SK-N-SH (cell line): ENCODE measurements around the gene SNRPD1. TPM values are rescaled to one million over a fixed set of nuclear protein-coding genes. Genes with fewer than 3 reads are reported as not detected.
"Not testable (repeated sequence)": the region's sequence is repeated elsewhere in the genome, so short reads cannot be mapped to it uniquely, and the experiment has no call there.

Experiments used
- CTCF ChIA-PET: fragments of 300-600, 350-600 bp; formaldehyde crosslinking; extraction: SDS; loops from one replicate; lab custom pipeline; 2021; lab: Yijun Ruan, JAX
- POLR2A ChIA-PET: fragments of 350-600 bp; sonication (Branson Sonifier 250); formaldehyde crosslinking; extraction: SDS; loops from one replicate; lab custom pipeline; 2020; ENCODE audit warnings: antibody characterized with exemption, inconsistent platforms; lab: Yijun Ruan, JAX
- DNase-seq: peaks from one replicate; pipeline ENCODE4 v3.0.0; 2012
- H2AFZ ChIP-seq: fragments of 200-600 bp; sonication (generic); 2 replicates; pipeline ENCODE4 v1.8.1; 2016; ENCODE audit warnings: antibody characterized with exemption, mild to moderate bottlenecking, low read depth
- H3F3A ChIP-seq: fragments of 200-600 bp; sonication (generic); replicated peaks from 2 replicates; pipeline ENCODE3; 2016; ENCODE audit warnings: antibody characterized with exemption, mild to moderate bottlenecking; ENCODE audit not compliant: insufficient read depth
- H3K27ac ChIP-seq, 2 experiments: fragments of 200-500 bp in 1 of 2; fragments of 200-600 bp in 1 of 2; sonication (Bioruptor generic) in 1 of 2; sonication (generic), shearing (Covaris generic) in 1 of 2; 2 replicates each; pipeline versions ENCODE4 v1.5.1 to v1.6.1; 2014 to 2016; ENCODE audit warnings: low read depth in 2 of 2, inconsistent platforms in 1 of 2, low read length in 1 of 2, mild to moderate bottlenecking in 1 of 2, mixed read lengths in 1 of 2
- H3K27me3 ChIP-seq: fragments of 200-600 bp; sonication (generic), shearing (Covaris generic); 2 replicates; pipeline ENCODE4 v1.6.1; 2016; ENCODE audit warnings: mixed run types; ENCODE audit not compliant: insufficient read depth
- H3K36me3 ChIP-seq, 2 experiments: fragments of 200-500 bp in 1 of 2; fragments of 200-600 bp in 1 of 2; sonication (Bioruptor generic) in 1 of 2; sonication (generic) in 1 of 2; replicated peaks in 1 of 2; 2 replicates each; pipeline versions ENCODE3 to v1.5.1; 2014 to 2016; ENCODE audit warnings: low read length in 1 of 2, mild to moderate bottlenecking in 1 of 2; ENCODE audit not compliant: insufficient read depth in 2 of 2, control insufficient read depth in 1 of 2
- H3K4me1 ChIP-seq, 2 experiments: fragments of 200-500 bp in 1 of 2; fragments of 200-600 bp in 1 of 2; sonication (Bioruptor generic) in 1 of 2; sonication (generic), shearing (Covaris generic) in 1 of 2; 2 replicates each; pipeline versions ENCODE4 v1.5.1 to v1.6.1; 2014 to 2016; ENCODE audit warnings: low read depth in 1 of 2, low read length in 1 of 2, mixed run types in 1 of 2; ENCODE audit not compliant: insufficient read depth in 2 of 2, control insufficient read depth in 1 of 2
- H3K4me2 ChIP-seq: fragments of 200-600 bp; sonication (generic), shearing (Covaris generic); 2 replicates; pipeline ENCODE4 v1.6.1; 2017; ENCODE audit warnings: mixed run types
- H3K4me3 ChIP-seq, 2 experiments: fragments of 200-500 bp in 1 of 2; fragments of 200-600 bp in 1 of 2; sonication (Bioruptor generic) in 1 of 2; sonication (generic), shearing (Covaris generic) in 1 of 2; 2 replicates each; pipeline versions ENCODE4 v1.5.1 to v1.8.1; 2014 to 2016; ENCODE audit warnings: low read depth in 2 of 2, inconsistent platforms in 1 of 2, low read length in 1 of 2, mild to moderate bottlenecking in 1 of 2, mixed read lengths in 1 of 2, moderate library complexity in 1 of 2
- H3K79me2 ChIP-seq: fragments of 200-600 bp; sonication (generic); 2 replicates; pipeline ENCODE4 v1.8.1; 2017; ENCODE audit warnings: mild to moderate bottlenecking; ENCODE audit not compliant: insufficient read depth
- H3K9ac ChIP-seq: fragments of 200-600 bp; sonication (generic); 2 replicates; pipeline ENCODE4 v1.6.1; 2017; ENCODE audit warnings: mixed run types
- H3K9me2 ChIP-seq: fragments of 200-600 bp; sonication (generic); 2 replicates; pipeline ENCODE4 v1.6.1; 2017; ENCODE audit warnings: mixed run types
- H3K9me3 ChIP-seq: fragments of 200-600 bp; sonication (generic); 2 replicates; pipeline ENCODE4 v1.6.1; 2017; ENCODE audit warnings: mixed run types, mild to moderate bottlenecking, moderate library complexity
- H4K20me1 ChIP-seq: fragments of 200-600 bp; sonication (generic); 2 replicates; pipeline ENCODE4 v1.6.1; 2017; ENCODE audit warnings: mild to moderate bottlenecking, mixed run types; ENCODE audit not compliant: insufficient read depth
- CHD2 ChIP-seq: fragments of 150-350 bp; IDR thresholded peaks from 2 replicates; pipeline ENCODE4 v1.6.1; 2018; ENCODE audit warnings: low read length; ENCODE audit not compliant: partially characterized antibody
- ELF1 ChIP-seq: IDR thresholded peaks from 2 replicates; pipeline ENCODE4 v1.4.0; 2012
- GABPA ChIP-seq: IDR thresholded peaks from 2 replicates; pipeline ENCODE4 v1.4.0; 2012; ENCODE audit warnings: low read depth, mild to moderate bottlenecking
- GATA2 ChIP-seq: sonication (generic); formaldehyde crosslinking; IDR thresholded peaks from 2 replicates; pipeline ENCODE4 v1.5.0; 2020; ENCODE audit warnings: mild to moderate bottlenecking, missing genetic modification reagents
- JUND ChIP-seq: IDR thresholded peaks from 2 replicates; pipeline ENCODE4 v1.4.0; 2012
- MEF2A ChIP-seq: IDR thresholded peaks from 2 replicates; pipeline ENCODE4 v1.4.0; 2012; ENCODE audit warnings: low read depth, borderline replicate concordance
- MXI1 ChIP-seq: IDR thresholded peaks from 2 replicates; pipeline ENCODE4 v1.6.1; 2012; ENCODE audit warnings: mild to moderate bottlenecking, low read depth, low read length, improper control_type of control experiment
- NRF1 ChIP-seq: IDR thresholded peaks from 2 replicates; pipeline ENCODE4 v1.6.1; 2012; ENCODE audit warnings: low read depth, mild to moderate bottlenecking, low read length
- PBX3 ChIP-seq: IDR thresholded peaks from 2 replicates; pipeline ENCODE4; 2012
- RFX5 ChIP-seq: IDR thresholded peaks from 2 replicates; pipeline ENCODE4 v1.6.1; 2012; ENCODE audit warnings: mild to moderate bottlenecking, improper control_type of control experiment, low read length
- RXRA ChIP-seq: IDR thresholded peaks from 2 replicates; pipeline ENCODE4 v1.4.0; 2012; ENCODE audit warnings: low read depth, mild to moderate bottlenecking, borderline replicate concordance
- SIN3A ChIP-seq: IDR thresholded peaks from 2 replicates; pipeline ENCODE4 v1.6.1; 2012; ENCODE audit warnings: low read depth, mild to moderate bottlenecking, low read length, moderate library complexity, borderline replicate concordance
- TAF1 ChIP-seq: IDR thresholded peaks from 2 replicates; pipeline ENCODE4 v1.6.1; 2012; ENCODE audit warnings: low read depth, mild to moderate bottlenecking, low read length, moderate library complexity, borderline replicate concordance
- YY1 ChIP-seq: IDR thresholded peaks from 2 replicates; pipeline ENCODE4 v1.4.0; 2012; ENCODE audit warnings: low read depth, mild to moderate bottlenecking
- WGBS: methylation state at CpG from one replicate; pipeline ENCODE4 v1.1.6; 2017; ENCODE audit warnings: low lambda C conversion rate; 5-methylcytosine and 5-hydroxymethylcytosine counted together
- polyA plus RNA-seq, 3 experiments: library from polyadenylated mRNA; depleted of rRNA; stranded (reverse); fragments of >200 nt; gene quantifications; 2 replicates each; pipeline ENCODE4 v1.2.3, GENCODE V29; 2012
- TF ChIP-seq, protein P1 (sequence below): IDR thresholded peaks from 2 replicates; pipeline ENCODE4 v1.4.0; 2012; ENCODE audit warnings: low read depth, borderline replicate concordance
- TF ChIP-seq, protein P2 (sequence below): fragments of 150-350 bp; IDR thresholded peaks from 2 replicates; pipeline ENCODE4 v1.6.1; 2017; ENCODE audit warnings: antibody characterized with exemption, low read length, low read depth, borderline replicate concordance

SNRPD1 gene
- polyA plus RNA-seq, 1 of the 3 experiments (the other 2 are of a cell fraction), result 24.6 TPM

- TF ChIP-seq MXI1 (no peak), RXRA (no peak), MEF2A (no peak)
Observed at GRCh38 chr18:21634588-21635199, 22.6 kb downstream of the SNRPD1 start (continued).

- ChIA-PET CTCF (interaction anchor here (1.7 kb wide), 1 partner anchor 37 kb away, joined by 8 read pairs; the partner anchor contains the start of gene ESCO1), POLR2A (no interaction called here)
- no peaks in the 10 kb centered on the region for H3K27me3 ChIP-seq
- WGBS, result 88% methylated on average over 13 of the region's 13 CpGs
- 0 out of 2 replicates have a peak, but pooled peaks cover 3% of the 10 kb centered on the region for H3K79me2 ChIP-seq
- no peak overlapping the region for H3K4me3 ChIP-seq
- peaks cover 3 to 19% of the 10 kb centered on the region in 2 experiments for H3K36me3 ChIP-seq
- no peaks in the 10 kb centered on the region for H3K9me2 ChIP-seq
- H3K4me1 ChIP-seq, result peaks cover 0 to 2% of the 10 kb centered on the region in 2 experiments; a peak in 1 of 4 replicates
- TF ChIP-seq GABPA (no peak), MXI1 (no peak), RFX5 (no peak), RXRA (no peak), TAF1 (no peak), NRF1 (no peak)
- TF ChIP-seq, protein P1, sequence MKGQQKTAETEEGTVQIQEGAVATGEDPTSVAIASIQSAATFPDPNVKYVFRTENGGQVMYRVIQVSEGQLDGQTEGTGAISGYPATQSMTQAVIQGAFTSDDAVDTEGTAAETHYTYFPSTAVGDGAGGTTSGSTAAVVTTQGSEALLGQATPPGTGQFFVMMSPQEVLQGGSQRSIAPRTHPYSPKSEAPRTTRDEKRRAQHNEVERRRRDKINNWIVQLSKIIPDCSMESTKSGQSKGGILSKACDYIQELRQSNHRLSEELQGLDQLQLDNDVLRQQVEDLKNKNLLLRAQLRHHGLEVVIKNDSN, result no peak
- peaks cover 6% of the 10 kb centered on the region for H3F3A ChIP-seq
- no peak overlapping the region for H2AFZ ChIP-seq
- no peak overlapping the region for H3K4me2 ChIP-seq
- H3K9ac ChIP-seq, result no peak overlapping the region
- DNase-seq, result no peak
- H3K9me3 ChIP-seq, result no peaks in the 10 kb centered on the region
- H3K27ac ChIP-seq, result no peak overlapping the region
- H4K20me1 ChIP-seq, result no peaks in the 10 kb centered on the region
Observed at GRCh38 chr18:21636769-21637168, 24.7 kb downstream of the SNRPD1 start.

- Histone ChIP-seq H3K27me3 (no peaks in the 10 kb centered on the region), H4K20me1 (no peaks in the 10 kb centered on the region), H3K4me3 (no peak overlapping the region), H3K4me1 (peaks cover 0 to 2% of the 10 kb centered on the region in 2 experiments; a peak in 1 of 4 replicates), H3K9me2 (no peaks in the 10 kb centered on the region), H3K9ac (no peak overlapping the region), H3K4me2 (no peak overlapping the region), H3K79me2 (no peaks in the 10 kb centered on the region), H3K9me3 (no peaks in the 10 kb centered on the region), H2AFZ (no peak overlapping the region), H3K27ac (no peak overlapping the region), H3F3A (peaks cover 6% of the 10 kb centered on the region), H3K36me3 (peaks cover 0 to 3% of the 10 kb centered on the region in 2 experiments)
- ChIA-PET CTCF (no interaction called here), POLR2A (no interaction called here)
- TF ChIP-seq ELF1, result no peak
- no peak for TF ChIP-seq GATA2
- TF ChIP-seq CHD2, result no peak
- TF ChIP-seq, protein P2, sequence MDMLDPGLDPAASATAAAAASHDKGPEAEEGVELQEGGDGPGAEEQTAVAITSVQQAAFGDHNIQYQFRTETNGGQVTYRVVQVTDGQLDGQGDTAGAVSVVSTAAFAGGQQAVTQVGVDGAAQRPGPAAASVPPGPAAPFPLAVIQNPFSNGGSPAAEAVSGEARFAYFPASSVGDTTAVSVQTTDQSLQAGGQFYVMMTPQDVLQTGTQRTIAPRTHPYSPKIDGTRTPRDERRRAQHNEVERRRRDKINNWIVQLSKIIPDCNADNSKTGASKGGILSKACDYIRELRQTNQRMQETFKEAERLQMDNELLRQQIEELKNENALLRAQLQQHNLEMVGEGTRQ, result no peak
- TF ChIP-seq YY1, result no peak
- TF ChIP-seq TAF1, result no peak
- TF ChIP-seq NRF1, result no peak
- no peak for TF ChIP-seq SIN3A
- TF ChIP-seq, protein P1, result no peak
- no peak for TF ChIP-seq JUND
- no peak for TF ChIP-seq PBX3
- WGBS, result 96% methylated on average over 3 of the region's 3 CpGs
- DNase-seq, result no peak
Observed at GRCh38 chr18:21638822-21639221, 26.7 kb downstream of the SNRPD1 start.

GRCh38 chr18:21640375-21640774 is 28.3 kb downstream of the SNRPD1 start:
- CTCF ChIA-PET, result interaction anchor here (1.8 kb wide), 1 partner anchor 40 kb away, joined by 8 read pairs; the partner anchor contains the start of gene ESCO1
- H3K9me3 ChIP-seq, H3K4me3 ChIP-seq, H3K4me1 ChIP-seq, H3F3A ChIP-seq, H3K4me2 ChIP-seq, DNase-seq, H3K9me2 ChIP-seq, H3K79me2 ChIP-seq, POLR2A ChIA-PET, H3K27me3 ChIP-seq, H3K27ac ChIP-seq, H3K36me3 ChIP-seq, H4K20me1 ChIP-seq, H3K9ac ChIP-seq, H2AFZ ChIP-seq: not testable (repeated sequence)
- WGBS, result 98% methylated on average over 5 of the region's 5 CpGs
